Islet of Langerhans (tissue), 1 donor: Measurements from ENCODE around the gene SLC22A1.
"Not testable (repeated sequence)": the region's sequence is repeated elsewhere in the genome, so short reads cannot be mapped to it uniquely, and the experiment has no call there.

Experiments used
- FAIRE-seq: peaks from one replicate; lab custom pipeline; 2011; peaks lifted over from hg19 to GRCh38; lab: Jason Lieb, UNC

SLC22A1 gene

DNA sequence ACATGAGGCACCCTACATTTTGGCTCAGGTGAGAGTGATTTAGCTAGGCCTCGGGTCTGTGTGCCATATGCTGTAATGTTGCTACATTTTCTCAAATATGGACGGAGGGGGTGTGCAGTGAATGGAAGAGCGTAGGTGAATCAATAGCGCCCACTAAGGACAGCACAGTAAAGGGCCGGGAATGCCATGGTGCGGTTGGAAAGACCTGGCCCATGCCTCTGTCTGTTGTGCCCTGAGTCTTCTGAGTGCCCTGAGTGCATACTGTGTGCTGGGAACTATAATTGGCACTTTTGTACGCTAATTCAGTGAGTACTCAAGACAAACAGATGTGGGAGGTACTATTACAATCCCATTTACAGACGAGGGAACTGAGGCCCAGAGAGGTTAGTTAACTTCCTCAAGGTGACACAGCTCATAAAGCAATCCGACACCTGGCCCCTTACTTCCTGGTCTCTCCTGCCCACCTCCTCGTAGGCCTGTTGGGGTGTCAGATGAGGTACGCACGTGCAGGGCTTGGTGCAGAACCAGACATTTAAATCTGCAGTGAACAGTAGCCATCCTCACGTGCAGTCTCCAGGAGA is 17.3 kb downstream of the SLC22A1 start:
- no peak for FAIRE-seq

- FAIRE-seq, result no peak
These were observed 17.8 kb downstream of the SLC22A1 start for GRCh38 chr6:160139420-160139851.

GRCh38 chr6:160140493-160140892 is 18.9 kb downstream of the SLC22A1 start:
- not testable (repeated sequence) for FAIRE-seq

DNA sequence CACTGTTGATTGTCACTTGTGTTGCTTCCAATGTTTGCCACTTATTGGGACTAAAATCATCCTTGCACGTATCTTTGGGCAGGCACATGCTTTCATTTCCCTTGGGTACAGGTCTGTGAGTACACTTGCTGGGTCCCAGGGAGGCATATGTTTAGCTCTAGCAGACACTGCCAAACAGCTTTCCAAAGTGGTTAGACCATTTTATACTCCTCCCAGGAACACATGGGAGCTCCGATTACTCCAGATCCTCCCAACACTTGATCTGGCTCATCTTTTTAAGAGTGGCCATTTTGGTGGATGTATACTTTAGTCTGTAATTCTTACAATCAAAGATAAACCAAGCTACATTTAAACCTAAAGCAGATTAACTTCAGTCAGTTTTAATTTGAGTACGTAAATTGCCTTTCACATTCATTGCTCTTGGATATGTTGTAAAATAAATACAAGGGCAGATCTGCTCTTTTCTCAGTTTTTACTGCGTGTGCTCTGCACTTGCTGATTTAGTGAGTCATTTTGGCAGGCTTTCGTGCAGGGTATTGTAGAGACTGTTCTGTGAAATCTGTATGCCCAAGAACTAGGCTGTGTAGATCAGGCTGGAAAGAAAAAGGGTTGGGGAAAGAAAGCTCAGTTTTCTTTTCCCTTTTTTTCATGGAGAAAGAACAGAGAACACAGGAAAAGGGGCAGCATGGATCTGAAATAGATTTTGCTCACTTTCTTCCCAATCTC is 19.5 kb downstream of the SLC22A1 start:
- FAIRE-seq, result no peak

- FAIRE-seq, result no peak
These were observed 20.6 kb downstream of the SLC22A1 start for GRCh38 chr6:160142115-160142715.

- no peak for FAIRE-seq
These were observed 25.0 kb downstream of the SLC22A1 start for GRCh38 chr6:160146454-160147145.

- FAIRE-seq, result no peak
These were observed 25.5 kb downstream of the SLC22A1 start for GRCh38 chr6:160147146-160147536.

- FAIRE-seq, result no peak
These were observed 32.9 kb downstream of the SLC22A1 start for GRCh38 chr6:160154471-160154870.

DNA sequence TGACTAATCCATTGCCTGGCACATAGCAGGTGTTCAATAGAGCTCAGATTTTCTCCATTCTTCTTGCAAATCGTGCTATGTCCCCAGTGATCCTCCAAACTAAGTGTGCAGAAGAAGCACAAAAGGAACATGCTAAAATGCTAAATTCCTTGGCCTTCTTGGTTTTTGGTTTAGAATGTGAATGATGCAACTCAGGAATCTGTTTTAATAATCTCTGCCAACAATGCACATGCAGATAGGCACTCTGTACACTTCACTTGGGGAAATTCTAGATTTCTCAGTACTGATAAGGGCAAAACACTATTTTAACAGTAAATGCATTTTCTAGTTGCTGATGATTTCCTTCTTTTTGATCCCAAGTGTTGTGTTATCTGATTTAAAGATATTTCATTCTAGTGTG is 35.2 kb downstream of the SLC22A1 start:
- no peak for FAIRE-seq

- no peak for FAIRE-seq
These were observed 38.8 kb downstream of the SLC22A1 start for GRCh38 chr6:160160450-160160849.

GRCh38 chr6:160160929-160161646 is 39.5 kb downstream of the SLC22A1 start:
- FAIRE-seq, result no peak

DNA sequence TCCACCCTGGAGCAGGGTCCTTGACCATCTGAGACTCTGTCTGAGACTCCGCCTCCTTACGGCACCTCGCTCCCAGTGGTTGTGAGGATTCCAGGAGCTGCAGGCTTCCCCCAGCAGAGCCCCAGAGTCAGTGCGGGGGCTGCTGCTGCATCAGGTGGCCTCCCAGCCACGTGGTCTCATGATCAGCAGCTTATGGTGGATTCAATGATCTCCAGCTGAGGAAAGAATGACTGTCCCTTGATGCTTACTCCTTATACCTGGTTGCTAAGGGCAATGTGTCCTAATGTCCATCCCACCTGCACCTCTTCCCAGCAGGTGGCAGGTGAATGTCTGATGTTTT is 40.0 kb downstream of the SLC22A1 start:
- FAIRE-seq, result no peak

- no peak for FAIRE-seq
These were observed 40.5 kb downstream of the SLC22A1 start for GRCh38 chr6:160162030-160162566.

DNA sequence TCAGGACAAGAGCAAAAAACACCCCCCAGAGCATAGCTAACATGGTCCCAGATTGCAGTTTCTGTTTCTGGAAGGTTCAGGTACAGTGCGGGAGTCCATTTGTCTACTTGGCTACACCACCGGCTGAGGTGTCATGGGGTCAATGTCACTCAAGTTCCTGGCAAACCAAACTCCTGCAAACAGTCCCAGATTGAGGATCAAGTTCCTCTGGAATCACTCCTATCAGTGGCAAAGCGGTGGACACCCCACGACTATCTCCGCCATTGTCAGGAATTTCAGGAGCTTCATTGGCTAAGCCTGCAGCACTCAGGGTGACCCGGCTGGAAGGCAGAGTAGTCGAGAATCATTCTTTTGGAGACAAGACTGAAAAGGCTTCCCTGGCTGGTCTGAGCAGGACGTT is 41.8 kb downstream of the SLC22A1 start:
- FAIRE-seq, result no peak

GRCh38 chr6:160163912-160164311 is 42.3 kb downstream of the SLC22A1 start:
- no peak for FAIRE-seq

GRCh38 chr6:160165928-160166327 is 44.3 kb downstream of the SLC22A1 start:
- not testable (repeated sequence) for FAIRE-seq

- FAIRE-seq, result no peak
These were observed 46.2 kb downstream of the SLC22A1 start for GRCh38 chr6:160167604-160168399.

GRCh38 chr6:160170018-160170680 is 48.5 kb downstream of the SLC22A1 start:
- FAIRE-seq, result no peak

DNA sequence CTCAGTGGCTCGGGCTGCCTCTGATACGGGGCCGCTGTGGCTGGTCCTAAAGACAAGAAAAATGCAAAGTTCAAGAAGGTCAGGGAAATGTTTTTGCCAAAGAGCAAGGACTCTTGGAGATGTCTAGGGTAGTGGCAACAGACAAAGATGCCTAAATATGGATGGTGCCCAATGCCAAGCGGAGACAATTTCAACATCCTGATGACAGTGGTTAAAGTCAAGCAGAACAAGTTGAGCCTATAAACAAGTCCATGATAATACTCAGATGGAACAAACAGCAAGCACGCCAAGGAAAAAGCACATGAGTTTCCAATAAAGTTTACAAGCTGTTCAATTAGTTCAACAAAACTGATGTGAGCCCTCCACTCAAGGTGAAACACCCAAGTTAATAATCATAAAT is 51.1 kb downstream of the SLC22A1 start:
- FAIRE-seq, result no peak

- no peak for FAIRE-seq
These were observed 52.4 kb downstream of the SLC22A1 start for GRCh38 chr6:160173806-160174527.
